ENCODE measurements around the gene GABARAPL1.
"Not testable (repeated sequence)": the region's sequence is repeated elsewhere in the genome, so short reads cannot be mapped to it uniquely, and the experiment has no call there.

The GABARAPL1 gene

GRCh38 chr12:10204495-10204894, 8.2 kb upstream of the GABARAPL1 start:
- FAIRE-seq = not testable (repeated sequence)

- no peak for FAIRE-seq
Measured at GRCh38 chr12:10205220-10205807, 7.4 kb upstream of the GABARAPL1 start.

- no peak for FAIRE-seq
Measured at GRCh38 chr12:10207136-10207535, 5.5 kb upstream of the GABARAPL1 start.

GRCh38 chr12:10210225-10210624, 2.5 kb upstream of the GABARAPL1 start:
- no peak for FAIRE-seq

- no peak for FAIRE-seq
Measured at GRCh38 chr12:10211101-10211939, 1.4 kb upstream of the GABARAPL1 start.

GRCh38 chr12:10211940-10212738, 538 bp upstream of the GABARAPL1 start:
- peak; percentile 86 for FAIRE-seq

GRCh38 chr12:10213168-10214135, 775 bp downstream of the GABARAPL1 start:
- FAIRE-seq = no peak

GRCh38 chr12:10214136-10214894, 1.6 kb downstream of the GABARAPL1 start:
- no peak for FAIRE-seq

- no peak for FAIRE-seq
Measured at GRCh38 chr12:10214895-10215267, 2.2 kb downstream of the GABARAPL1 start.

GRCh38 chr12:10215436-10215835, 2.8 kb downstream of the GABARAPL1 start:
- no peak for FAIRE-seq

- FAIRE-seq = not testable (repeated sequence)
Measured at GRCh38 chr12:10215946-10216345, 3.3 kb downstream of the GABARAPL1 start.

- FAIRE-seq = no peak
Measured at GRCh38 chr12:10218021-10218420, 5.3 kb downstream of the GABARAPL1 start.

- FAIRE-seq = no peak
Measured at GRCh38 chr12:10220398-10221077, 7.9 kb downstream of the GABARAPL1 start.

GRCh38 chr12:10221846-10222245, 9.2 kb downstream of the GABARAPL1 start:
- FAIRE-seq = no peak

GRCh38 chr12:10223208-10223607, 10.5 kb downstream of the GABARAPL1 start:
- FAIRE-seq = no peak

- not testable (repeated sequence) for FAIRE-seq
Measured at GRCh38 chr12:10225426-10225825, 12.7 kb downstream of the GABARAPL1 start.

GRCh38 chr12:10226086-10226485, 13.4 kb downstream of the GABARAPL1 start:
- FAIRE-seq = no peak

GRCh38 chr12:10226731-10227130, 14.1 kb downstream of the GABARAPL1 start:
- FAIRE-seq = no peak

GRCh38 chr12:10227648-10228047, 15.0 kb downstream of the GABARAPL1 start:
- no peak for FAIRE-seq

- no peak for FAIRE-seq
Measured at GRCh38 chr12:10234562-10234961, 21.9 kb downstream of the GABARAPL1 start.
